Hematopoietic multipotent progenitor cell treated with erythropoietin and hydrocortisone succinate and interleukin-3 and kit ligand, for 17 days (in vitro differentiated cells): ENCODE results near the gene SLCO4A1.
A peak's percentile ranks its signal among the peaks of the same experiment; 100 is the strongest.

Source experiments
- DNase-seq: peaks from one replicate; pipeline ENCODE4 v3.0.0-alpha.2; 2015; ENCODE audit warnings: low spot score

The SLCO4A1 gene

GRCh38 chr20:62637521-62638054 lies 4.7 kb upstream of the SLCO4A1 start:
- no peak for DNase-seq

DNA sequence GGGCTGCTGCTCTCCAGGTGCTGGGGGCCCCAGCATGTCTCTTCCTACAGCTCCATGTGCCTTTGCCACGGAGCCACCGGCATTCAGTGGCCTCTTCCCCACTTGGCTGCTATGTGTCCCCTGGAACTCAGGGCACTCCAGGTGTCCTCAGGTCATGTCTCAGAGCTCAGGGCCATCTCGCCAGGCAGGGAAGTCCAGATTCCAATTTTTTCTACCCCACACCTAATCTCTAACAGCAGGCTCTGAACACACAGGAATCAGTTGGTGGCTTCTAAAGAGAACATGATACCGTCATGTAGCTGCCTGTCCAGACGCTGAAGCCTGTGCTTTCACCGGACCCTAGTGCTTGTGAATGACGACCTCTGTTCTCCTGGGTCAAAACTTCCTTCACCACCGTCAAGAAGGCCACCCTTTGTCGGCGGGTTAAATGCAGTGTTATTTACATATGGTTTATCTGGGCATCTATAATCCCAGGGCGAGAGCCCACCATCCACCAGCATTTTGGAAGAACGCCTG lies 4.2 kb upstream of the SLCO4A1 start:
- no peak for DNase-seq

GRCh38 chr20:62638679-62639406 lies 3.5 kb upstream of the SLCO4A1 start:
- DNase-seq, result no peak

- DNase-seq, result no peak
Observed at GRCh38 chr20:62639765-62640164, 2.5 kb upstream of the SLCO4A1 start.

GRCh38 chr20:62640870-62641269 lies 1.4 kb upstream of the SLCO4A1 start:
- DNase-seq, result no peak

- DNase-seq, result no peak
Observed at GRCh38 chr20:62641321-62642050, 817 bp upstream of the SLCO4A1 start.

DNA sequence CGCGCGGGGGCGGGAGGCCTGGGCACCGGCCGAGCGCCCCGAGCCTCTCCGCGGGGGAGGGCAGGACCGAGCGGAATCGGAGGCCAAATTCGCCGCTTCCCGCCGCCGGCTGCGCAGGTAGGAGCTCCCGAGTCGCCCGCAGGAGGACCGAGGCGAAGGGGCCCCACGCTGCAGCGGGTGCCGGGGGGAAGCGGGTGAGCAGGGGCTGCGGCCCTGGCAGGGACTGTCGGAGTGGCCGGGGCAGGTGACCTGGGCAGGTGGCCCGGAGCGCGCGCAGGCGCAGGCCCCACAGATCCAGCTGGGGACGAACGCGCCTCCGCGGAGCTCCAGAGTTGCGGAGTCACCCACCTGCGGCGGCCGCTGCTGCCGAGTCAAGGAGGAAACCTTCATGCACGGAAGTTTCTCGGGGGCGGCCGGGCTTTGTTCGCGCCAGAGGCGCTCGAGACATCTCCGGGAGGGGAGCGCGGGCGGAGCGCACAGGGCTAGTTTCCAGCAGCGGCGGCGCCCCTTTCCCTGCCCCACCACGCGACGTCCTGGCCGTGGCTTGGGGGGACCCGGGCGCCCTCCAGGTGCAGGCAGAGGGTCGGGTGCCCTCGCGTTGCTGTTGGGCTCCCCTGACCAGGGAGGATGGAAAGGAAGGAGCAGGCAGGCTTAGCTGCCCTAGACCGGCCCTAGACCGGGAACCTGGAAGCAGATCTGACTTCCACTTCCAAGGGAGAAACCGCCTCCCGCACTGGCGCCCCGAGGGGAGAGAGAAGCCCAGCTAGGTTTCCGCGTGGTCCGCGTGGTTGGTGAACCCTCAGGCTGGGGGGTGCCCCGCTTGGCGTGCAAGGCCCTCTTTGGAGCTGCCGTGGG lies 590 bp downstream of the SLCO4A1 start:
- DNase-seq, result no peak

DNA sequence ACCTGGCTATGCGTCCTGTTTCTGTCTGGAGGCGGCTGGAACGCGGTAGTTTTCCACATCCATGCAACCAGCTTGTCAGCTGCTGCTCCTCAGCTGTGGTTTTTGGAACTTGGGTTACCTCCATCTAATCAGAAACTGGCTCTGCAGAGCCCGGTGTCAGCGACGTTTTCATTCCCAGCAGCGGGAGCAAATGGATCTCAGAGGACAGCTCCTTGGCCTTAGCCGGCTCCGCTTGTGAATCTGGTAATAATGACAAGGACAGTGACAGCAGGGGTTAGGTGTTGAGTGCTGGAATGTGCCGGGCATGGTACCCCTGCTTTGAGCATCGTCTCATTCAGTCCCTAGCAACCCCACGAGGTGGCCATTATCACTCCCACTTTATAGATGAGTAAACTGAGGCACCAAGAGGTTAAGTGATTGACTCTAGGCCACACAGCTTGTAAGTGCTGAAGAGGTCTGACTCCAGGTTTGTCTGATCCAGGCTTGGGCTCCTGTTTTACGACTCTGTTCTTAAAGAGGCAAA lies 1.3 kb downstream of the SLCO4A1 start:
- DNase-seq, result no peak

DNA sequence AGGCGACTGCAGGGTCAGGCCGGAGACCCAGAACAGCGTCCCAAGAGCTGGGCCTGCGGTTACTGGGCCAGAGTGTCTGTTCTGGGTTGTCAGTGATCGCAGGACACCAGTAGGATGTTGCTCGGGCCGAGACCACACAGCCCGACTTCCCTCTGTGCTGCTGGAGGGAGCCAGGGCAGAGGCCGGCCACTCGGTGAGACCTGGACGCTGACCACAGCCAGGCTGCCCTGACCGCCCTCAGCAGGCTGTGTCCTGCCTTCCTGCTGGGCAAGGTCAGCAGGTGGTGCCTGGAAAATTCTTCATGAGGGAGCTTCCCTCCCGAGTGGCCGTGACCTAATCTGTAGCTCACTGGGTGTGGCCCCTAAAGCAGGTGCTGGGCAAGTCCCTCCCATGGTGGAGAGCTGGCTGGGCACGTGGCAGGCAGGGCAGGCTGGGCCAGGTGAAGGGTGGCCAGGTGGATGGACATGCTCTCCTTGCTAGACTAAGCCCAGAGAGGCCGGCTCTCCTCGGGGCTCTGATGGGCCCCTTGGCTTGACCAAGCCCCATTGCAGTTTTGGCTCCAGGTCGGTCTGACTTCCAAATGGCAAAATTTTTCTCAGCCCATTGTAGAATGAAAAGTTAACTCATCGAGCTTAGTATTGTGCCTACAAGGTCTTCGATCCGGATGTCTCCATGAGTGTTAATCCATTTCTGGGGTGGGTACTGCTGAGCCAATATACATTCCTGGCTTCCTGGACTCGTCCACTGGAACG lies 1.9 kb downstream of the SLCO4A1 start:
- DNase-seq, result no peak

GRCh38 chr20:62644802-62645496 lies 2.6 kb downstream of the SLCO4A1 start:
- no peak for DNase-seq

GRCh38 chr20:62645613-62646012 lies 3.3 kb downstream of the SLCO4A1 start:
- no peak for DNase-seq

DNA sequence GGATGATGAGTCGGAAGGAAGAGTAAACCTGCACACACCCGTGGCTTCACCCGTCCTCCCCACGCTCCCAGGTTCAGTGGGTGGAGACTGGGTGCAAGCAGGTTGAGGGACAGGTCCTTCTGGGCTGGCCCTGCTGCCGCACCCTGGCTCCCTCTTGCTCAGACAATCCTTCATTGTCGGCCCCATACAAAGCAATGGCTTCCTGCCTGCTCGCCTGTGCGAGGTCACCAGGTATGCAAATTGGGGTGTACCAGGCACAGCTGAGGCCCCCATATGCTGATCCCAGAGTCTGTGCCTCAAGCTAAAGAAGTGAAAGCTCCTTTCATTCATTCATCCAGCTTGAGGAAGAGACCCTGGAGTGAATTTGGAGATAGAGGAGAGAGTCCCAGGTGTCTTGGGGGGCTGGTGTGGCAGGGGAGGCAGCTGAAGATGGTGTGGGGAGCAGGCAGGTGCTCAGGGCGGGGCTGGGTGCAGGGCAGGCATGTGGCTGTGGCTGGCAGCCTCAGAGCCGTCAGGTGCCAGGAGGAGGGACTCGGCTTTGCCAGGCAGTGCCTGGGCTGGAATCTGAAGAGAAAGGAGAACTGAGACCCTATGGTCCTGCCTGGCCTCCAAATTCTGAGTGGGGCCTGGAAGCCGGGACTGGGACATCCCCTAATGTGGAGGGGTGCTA lies 4.7 kb downstream of the SLCO4A1 start:
- no peak for DNase-seq

DNA sequence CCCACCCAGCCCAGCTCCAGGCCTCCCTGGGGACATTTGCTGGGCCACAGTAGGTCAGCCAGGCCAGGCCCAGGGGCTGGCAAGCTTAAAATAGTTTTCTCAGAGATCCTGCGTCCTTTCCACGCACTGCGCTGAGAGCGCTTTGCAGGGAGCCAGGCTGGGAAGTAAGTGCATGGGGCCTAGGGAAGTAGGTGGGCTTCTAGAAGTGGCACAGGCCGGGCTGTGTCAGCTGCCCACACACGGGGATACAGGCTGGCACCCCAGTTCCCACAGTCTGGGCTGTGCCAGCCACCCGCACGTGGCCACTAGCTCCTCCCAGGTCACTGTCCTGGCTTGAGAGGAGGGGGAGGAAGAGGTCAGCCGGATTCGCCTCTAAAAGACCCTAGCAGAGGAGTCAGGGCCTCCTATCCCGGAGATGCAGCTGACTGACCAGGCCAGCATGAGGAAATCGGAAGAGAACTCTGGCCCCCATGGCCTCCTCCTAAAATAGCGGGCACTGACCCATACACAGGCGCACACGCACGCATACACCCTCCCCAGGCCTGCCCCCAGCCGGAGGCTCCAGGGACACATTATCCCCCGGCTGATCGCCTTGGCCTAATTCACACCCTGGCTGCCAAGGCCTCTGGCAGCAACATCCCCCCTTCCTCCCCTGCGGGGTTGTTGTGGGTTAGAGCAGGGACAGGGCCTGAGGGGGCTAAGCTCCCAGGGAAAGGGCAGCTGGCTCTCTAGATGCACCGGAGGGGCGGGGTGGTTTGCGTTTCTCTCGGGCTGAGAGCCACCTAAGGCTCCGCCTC lies 5.4 kb downstream of the SLCO4A1 start:
- DNase-seq, result no peak

DNA sequence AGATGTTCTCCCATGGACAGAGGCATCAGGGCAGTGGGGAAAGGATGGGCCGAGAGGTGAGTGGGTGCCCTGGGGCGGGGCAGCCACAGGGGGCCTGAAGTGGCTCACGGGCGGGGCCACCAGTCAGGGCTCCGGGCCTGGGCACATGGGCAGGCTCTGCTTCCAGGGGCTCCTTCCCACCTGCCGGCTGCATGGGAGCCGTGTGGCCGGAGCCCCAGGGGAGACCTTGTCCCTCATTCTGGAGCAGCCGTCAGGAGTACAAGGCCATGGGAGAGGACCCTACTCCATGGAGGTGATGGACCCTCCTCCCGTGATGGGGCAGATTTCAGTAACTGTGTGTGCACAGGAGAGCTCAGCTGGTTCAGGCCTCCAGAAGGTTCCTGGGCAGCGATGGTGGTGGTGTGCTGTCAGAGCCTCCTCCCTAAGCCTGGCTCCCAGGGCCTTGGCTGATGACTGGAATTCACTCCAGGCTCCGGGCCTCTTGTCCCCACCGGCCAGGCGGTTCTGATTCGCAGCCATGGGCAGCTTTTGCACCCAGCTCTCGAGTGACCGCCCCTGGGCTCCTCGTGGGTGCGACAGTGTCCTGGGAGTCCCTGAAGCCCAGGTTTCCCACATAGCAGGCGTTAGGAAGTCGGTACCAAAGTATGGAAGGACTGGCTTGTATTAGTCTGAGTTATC lies 6.2 kb downstream of the SLCO4A1 start:
- no peak for DNase-seq

GRCh38 chr20:62649140-62649539 lies 6.8 kb downstream of the SLCO4A1 start:
- DNase-seq, result no peak

DNA sequence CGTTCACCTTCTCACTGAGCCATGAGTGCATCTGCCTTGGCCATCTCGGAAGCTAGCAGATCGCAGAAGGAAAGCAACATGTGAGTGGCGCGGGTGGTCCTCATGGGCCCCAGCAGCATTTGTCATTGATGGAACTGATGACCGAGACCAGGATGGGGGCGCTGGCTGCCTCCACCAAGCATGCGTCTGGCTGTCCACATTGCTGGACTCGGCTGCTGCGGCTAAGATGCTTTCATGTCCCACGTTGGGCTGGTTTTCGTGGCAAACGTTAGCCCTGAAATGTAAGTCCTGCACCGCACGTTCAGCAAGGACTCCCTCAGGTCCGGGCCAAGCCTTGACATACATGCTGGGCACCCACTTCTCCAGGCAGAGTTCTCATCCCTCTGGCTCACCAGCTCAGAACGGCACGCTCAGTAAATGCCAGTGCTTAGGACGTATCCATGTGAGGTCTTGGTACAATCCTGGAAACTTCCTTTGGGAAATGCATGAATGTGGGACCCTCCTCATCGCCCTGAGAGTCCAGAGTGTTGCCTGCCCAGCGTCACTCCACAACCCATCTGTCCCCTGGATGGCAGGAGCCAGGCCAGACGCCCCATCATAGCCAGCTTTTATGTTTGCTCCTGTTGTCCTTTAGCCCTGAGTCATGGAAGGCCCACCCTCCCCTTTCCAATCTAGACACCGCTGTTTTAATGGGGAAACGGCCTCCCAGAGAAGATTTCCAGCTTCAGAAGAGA lies 8.4 kb downstream of the SLCO4A1 start:
- no peak for DNase-seq

GRCh38 chr20:62651285-62652021 lies 9.2 kb downstream of the SLCO4A1 start:
- DNase-seq, result peak; percentile 27
